ENCODE results near the gene DCHS1. TPM values are rescaled to one million over a fixed set of nuclear protein-coding genes. Genes with fewer than 3 reads are reported as not detected.

DCHS1 gene
- total and polyA plus RNA-seq, 9 of the 15 experiments (the other 6 are each of a cell fraction or from before 2014, with no cell fraction given): 0.04 to 0.49 (median 0.14) TPM; not detected in 2

GRCh38 chr11:6612213-6613041 is 43.2 kb downstream of the DCHS1 start, which contains the start of gene TAF10 (continued):
- TF ChIP-seq SMARCC2 (IDR thresholded peaks at IDR 0.05; ENCODE audit: low read depth) (no peak), LEF1 (IDR thresholded peaks at IDR 0.05) (no peak), SRSF1 (IDR thresholded peaks at IDR 0.05; ENCODE audit: low read depth, low read length) (no peak), ESRRB (CRISPR knock-in tag; IDR thresholded peaks at IDR 0.05; ENCODE audit: borderline replicate concordance) (peak; percentile 29; the same call in 1 of the 2 replicates), KHSRP (IDR thresholded peaks at IDR 0.05) (peak; percentile 62; the same call in 1 of the 2 replicates), ZNF133 (CRISPR knock-in tag; IDR thresholded peaks at IDR 0.05) (no peak), KLF10 (CRISPR knock-in tag; IDR thresholded peaks at IDR 0.05) (no peak), ZNF699 (CRISPR knock-in tag; IDR thresholded peaks at IDR 0.05; ENCODE audit: insufficient replicate concordance) (no peak), RBM17 (IDR thresholded peaks at IDR 0.05; ENCODE audit: borderline replicate concordance, low read depth, low read length) (no peak), ZBTB40 (IDR thresholded peaks at IDR 0.05) (peak; percentile 86), ZBTB40 (CRISPR knock-in tag; IDR thresholded peaks at IDR 0.05) (no peak), NCOA4 (IDR thresholded peaks at IDR 0.05; ENCODE audit: partially characterized antibody) (no peak), ZSCAN29 (IDR thresholded peaks at IDR 0.05) (no peak), DNMT1 (IDR thresholded peaks at IDR 0.05) (no peak; the same call in 1 of the 2 replicates), PHTF2 (CRISPR knock-in tag; IDR thresholded peaks at IDR 0.05) (peak; percentile 72; the same call in 1 of the 2 replicates)
- TF ChIP-seq, protein P1, sequence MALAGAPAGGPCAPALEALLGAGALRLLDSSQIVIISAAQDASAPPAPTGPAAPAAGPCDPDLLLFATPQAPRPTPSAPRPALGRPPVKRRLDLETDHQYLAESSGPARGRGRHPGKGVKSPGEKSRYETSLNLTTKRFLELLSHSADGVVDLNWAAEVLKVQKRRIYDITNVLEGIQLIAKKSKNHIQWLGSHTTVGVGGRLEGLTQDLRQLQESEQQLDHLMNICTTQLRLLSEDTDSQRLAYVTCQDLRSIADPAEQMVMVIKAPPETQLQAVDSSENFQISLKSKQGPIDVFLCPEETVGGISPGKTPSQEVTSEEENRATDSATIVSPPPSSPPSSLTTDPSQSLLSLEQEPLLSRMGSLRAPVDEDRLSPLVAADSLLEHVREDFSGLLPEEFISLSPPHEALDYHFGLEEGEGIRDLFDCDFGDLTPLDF (CRISPR knock-in tag; IDR thresholded peaks at IDR 0.05): peak; percentile 73
- TF ChIP-seq, protein P2, sequence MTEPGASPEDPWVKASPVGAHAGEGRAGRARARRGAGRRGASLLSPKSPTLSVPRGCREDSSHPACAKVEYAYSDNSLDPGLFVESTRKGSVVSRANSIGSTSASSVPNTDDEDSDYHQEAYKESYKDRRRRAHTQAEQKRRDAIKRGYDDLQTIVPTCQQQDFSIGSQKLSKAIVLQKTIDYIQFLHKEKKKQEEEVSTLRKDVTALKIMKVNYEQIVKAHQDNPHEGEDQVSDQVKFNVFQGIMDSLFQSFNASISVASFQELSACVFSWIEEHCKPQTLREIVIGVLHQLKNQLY (CRISPR knock-in tag; conservative IDR thresholded peaks at IDR 0.05): no peak

Data from K562 (cell line).